Stimulated activated CD8-positive, alpha-beta memory T cell treated with anti-CD3 and anti-CD28 coated beads, Interleukin-15, amount 100 ng/mL, for 24 hours (primary cell): ENCODE data around the gene TCEA2.
A peak's percentile ranks its signal among the peaks of the same experiment; 100 is the strongest.

Source experiments
- DNase-seq: peaks from one replicate; pipeline ENCODE4 v3.0.0-alpha.2; 2020; ENCODE audit warnings: low read depth

The TCEA2 gene

DNA sequence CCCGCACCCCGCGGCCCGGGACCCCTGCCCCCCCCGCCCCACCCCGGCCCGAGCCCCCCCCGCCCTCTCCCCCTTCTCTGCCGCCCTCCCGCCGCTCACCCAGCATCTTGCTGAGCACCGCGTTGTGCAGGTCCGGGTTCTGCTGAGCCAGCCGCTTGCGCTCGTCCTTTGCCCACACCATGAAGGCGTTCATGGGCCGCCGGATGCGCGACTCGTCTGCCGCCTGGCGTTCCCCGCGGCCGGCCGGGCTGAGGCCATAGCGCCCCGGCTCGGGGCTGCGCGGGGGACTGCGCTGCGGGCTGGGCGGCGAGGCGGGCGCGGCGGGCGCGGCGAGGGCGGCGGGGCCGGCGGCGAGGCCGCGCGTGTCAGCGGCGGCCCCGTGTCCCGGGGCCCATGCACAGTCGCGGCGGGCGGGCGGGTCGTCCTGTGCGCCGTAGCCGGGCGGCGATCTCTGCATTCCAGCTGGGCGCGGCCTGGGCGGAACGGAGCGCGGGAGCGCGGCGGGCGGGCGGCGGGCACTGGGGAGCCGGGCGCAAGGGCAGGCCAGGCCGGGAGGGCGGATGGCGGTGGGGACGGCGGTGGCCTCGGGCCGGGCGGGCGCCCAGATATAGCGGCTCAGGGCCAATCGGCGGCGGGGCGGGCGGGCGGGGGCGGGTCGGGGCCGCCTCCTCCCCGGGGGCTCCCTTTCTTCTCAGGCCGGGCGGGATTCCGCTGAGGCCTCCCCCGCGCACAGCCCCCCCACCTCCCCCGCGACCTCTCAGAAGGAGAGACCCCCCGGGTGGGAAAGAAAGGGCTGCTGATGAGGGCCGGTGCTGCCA is 13.7 kb upstream of the TCEA2 start, which contains the start of gene SOX18:
Gene SOX18, minus strand, starts transcription at position 580 of the 818 bp plus-strand sequence. Its CDS starts 123 bp downstream, at position 457.
- DNase-seq = no peak

DNA sequence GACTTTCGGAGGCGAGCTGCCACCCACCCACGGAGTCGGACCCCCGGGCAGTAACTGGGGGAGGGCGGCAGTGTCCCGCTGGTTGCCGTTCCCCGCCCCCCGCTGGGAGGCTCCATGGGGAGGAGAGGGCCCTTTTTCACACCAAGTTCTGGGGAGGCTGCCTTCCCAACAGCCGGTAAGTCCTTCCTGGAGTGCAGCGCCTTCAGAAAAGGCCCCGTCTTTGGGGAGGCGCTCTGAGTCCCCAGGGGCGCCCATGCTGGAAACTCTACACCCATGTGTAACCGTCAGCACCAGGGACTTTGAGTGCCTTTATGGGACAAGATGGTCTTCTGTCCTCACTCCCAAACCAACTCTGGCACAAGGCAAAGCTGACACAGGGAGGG is 13.1 kb upstream of the TCEA2 start:
- no peak for DNase-seq

DNA sequence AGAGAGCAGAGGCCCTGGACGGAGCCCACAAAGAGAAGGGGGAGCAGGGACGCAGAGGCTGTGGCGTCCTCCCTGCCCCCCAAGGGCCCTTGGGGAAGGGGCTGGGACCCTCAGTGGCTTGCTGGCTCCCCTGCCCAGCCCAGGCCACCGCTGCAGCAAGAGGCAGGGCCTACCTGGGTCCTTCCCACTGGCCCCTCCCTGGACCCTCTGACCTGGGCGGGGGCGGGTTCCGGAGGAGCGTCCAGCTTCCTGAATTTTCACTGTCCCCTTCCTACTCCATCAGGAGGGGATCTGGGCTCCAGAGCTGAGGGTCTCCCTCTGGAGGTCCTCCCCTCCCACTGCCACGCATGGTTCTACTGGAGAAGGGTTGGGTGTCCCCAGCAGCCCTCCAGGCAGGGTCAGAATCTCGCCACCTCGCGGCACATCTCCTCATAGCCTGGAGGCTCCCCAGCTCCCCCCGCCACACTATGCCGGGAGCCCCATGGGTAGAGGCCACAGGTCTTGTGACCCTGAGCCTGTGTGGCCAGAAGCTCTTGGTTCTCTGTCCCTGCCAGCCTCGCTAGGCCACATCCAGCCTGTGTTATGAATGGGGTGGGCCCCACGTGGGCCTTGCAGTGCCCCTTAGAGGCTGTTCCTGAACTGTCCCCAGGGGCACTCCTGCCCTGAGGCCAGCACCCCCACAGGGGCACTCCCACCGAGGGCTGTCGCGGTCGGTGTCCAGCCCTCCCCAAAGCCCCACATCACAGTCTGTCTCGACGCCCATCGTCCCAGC is 12.6 kb upstream of the TCEA2 start:
- DNase-seq = no peak

DNA sequence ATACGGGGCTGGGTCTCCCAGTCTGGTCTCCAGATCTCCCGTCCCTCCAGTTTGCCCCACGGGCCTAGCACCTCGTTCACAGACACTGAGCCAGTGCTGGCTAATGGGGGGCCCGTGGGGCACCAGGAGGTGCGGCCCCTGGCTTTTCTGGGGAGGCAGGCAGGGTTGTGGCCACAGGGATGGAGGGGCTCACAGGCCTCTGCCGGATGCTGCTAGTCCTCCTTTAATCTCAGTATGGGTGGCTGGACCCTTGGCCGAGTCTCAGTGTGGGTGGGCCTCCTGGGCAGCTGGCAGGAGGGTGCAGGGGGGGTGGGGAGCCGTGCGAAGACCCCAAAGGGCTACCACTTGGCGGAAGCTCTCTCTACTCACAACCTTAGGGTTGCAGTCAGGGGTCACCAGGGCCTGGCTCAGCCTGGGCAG is 12.0 kb upstream of the TCEA2 start:
- DNase-seq = no peak

GRCh38 chr20:64051561-64052325 is 11.3 kb upstream of the TCEA2 start:
- no peak for DNase-seq

DNA sequence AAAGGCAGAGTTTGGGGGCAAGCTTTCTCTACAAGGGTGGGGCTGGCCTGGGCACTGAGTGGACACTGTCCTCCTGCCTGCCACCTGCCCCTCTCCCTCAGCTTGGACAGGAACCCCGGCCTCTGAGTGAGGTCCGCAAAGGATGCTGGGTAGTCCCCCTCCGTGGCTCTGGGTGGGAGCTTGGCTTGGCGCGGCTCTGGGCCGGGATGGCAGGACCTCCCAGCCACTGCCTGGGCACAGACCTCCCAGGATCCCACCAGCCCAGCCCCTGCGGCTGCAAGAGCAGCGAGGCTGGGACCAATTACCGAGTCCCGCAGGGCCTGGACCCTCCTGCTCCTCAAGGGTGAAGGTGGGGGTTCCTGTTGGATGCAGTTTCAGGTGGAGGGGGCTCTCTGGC is 10.7 kb upstream of the TCEA2 start:
- no peak for DNase-seq

DNA sequence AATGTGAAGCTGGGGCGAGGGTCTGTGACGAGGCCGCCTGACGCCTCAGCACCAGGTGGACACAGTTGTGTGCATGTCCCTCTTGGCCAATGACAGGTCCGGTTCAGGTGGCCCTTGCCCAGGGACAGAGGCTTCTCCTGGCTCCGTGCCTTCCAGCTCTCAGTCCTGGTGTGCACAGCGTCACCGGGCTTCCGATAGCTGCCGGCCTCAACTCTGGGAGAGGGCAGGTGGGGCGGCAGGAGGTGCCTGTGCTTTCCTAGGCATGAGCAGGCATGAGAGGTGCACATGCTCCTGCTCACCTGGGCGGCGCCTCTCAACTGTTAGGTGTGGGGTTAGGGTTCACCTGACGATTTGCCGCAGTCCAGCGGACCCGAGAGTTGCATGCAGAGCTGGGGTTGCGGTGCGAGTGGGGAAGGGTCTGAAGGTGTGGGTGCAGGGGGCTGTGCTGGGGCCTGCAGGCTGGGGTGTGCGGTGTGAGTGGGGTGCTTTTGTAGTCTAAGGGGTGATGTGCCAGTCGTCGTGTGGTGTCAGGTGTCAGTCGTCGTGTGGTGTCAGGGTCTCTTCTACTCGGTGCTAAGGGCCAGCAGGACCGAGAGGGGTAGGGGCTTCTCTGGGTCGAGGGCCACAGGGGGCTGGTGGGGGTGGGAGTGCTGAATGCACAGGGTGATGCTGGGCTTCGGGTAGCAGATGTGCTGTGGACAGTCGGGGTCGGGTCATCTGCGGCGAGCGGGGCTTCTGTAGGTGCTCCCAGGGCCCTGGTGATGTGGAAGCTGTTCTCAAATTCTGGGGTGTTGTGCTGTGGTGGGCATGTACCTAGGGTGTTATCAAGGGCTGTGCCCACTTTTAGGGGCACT is 9.8 kb upstream of the TCEA2 start:
- no peak for DNase-seq

DNA sequence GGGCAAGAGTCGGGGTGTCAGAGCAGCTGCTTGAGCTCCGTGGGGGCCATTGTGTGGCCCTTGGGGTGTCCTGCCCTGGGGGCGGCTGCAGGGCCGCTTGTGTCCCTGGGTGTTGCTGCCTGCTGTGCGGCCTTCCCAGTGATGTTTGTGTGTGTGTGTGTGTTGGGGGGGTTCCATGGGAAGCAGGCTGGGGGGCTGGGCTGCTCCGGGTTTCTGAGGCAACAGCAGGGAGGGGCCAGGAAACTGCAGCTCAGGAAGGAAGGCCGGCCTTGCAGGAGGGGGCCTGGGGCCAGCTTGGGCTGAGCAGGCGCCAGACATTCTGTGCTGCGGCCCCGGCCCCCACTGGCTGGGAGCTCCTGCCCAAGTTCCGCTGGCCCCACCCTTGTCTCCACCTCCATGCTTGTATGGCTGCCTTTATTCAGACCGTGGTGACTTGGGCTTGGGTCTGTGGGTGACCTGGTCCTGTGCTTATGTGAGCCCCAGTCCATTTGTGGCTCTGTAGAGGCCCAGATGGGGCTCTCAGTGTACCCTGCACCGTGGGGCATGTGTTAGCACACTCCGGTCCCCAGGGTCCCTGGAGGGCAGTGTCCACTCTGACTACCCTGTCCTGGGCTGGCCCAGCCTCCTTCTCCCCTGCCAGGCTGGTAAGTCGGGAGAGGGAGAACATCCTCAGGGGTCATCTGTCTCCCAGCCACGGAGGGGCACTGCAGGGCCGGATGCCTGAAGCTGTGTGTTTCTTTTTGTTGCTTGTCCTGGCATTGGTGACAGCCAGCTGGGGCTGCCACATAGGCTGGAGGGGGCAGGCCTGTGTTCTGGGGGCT is 8.9 kb upstream of the TCEA2 start:
- no peak for DNase-seq

GRCh38 chr20:64055396-64055892 is 7.6 kb upstream of the TCEA2 start:
- no peak for DNase-seq

- DNase-seq = no peak
Measured at GRCh38 chr20:64055893-64056638, 6.9 kb upstream of the TCEA2 start.

DNA sequence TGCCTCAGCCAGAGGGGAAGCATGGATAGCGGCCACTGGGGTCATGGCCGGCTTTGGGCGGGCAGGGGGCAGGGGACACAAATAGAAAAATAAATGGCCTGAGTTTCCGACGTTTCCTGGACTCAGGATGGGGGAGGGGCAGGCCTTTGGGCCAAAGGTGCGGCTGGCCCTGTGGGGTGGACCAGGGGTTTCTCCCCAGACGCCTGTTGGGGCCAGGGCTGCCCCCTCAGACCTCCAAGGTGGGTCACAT is 6.4 kb upstream of the TCEA2 start:
- DNase-seq = no peak

- DNase-seq = no peak
Measured at GRCh38 chr20:64056889-64057627, 5.9 kb upstream of the TCEA2 start.

DNA sequence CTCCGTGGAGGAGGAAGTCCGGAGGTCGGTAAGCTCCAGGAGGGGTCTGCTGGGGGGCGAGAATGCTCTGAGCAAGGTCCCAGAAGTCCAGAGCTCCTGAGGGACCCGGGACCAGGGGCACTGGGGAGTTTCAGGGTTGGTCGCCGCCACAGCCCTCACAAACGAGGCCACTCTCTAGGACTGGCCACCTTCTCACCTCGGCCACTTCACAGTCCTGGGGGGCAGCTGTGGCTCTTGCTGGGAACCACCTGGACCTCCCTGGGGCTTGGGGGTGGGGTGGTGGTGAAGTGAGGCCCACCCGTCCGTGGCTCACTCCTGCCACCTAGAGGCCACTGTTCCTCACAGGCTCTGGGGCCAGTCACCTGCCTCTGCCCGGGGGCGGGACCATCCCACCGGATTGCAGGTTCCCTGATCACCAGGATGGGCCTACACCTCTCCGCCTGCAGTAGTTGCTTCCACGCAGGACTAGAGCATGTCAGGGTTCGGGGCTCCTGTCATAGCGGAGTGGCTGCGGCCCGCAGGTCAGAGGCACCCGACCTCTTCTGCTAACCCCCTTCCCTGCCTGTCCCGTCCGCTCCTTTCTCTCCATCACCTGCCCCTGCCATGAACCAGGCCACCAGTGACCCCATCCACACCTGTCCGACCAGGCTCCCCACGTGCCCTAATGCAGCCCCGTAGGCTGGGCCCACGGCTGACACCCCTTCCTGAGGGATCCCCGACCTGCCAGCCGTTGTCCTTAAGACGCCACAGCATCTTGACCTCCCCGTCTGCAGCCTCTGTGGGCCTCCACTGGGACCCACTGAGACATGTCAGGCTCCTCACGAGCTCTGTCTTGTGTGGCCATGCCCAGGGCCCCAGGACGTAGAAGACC is 5.1 kb upstream of the TCEA2 start:
- peak; percentile 67 for DNase-seq

- DNase-seq = no peak
Measured at GRCh38 chr20:64058536-64058935, 4.5 kb upstream of the TCEA2 start.

DNA sequence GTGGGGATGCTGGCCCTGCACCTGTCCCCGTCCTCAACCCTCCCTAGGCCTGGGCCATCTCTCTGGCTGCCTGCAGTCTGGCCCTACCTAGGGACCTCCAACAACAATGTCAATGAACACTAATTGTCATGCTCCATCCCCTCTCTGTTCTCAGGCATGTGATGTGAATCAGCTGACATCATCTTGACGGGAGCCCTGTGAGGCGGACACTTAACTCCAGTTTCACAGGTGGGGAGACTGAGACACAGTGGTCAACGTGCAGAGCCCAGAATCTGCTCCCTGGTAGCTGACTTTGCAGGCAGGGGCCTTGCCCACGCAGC is 762 bp upstream of the TCEA2 start:
- no peak for DNase-seq

DNA sequence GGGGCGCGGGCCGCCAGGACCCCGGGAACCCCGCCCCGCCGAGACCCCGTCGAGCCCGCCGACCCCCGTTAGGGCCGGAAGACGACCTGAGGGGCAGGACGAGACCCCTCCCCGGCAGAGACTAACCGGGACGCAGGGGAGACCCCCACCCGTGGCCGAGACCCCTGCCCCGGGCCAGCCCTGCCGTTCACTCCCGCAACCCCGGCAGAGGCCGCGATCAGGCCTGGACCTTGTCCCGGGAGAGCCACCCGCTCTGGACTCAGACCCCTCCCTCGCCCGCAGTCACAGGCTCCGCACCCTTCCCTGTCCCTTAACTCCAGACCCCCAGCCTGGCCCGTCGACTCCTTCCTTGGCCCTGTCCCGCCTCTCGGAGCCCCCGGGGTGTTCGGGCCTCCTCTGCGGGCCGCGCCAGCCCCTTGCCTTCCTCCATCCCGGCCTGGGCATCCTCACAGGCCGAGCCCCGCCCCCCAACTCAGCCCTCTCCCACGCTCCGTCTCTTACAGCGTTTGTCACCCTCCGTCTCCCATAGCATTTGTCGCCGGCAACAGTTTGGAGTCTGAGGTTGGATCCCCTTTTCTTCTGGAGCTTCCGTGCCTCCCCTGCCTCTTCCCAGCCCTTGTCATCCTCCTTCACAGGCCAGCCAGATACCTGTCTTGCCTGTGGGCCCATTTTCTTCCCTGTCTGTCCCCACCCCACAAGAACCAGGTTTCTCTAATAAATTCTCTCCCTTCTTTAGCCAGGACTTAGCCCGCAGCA is 569 bp downstream of the TCEA2 start:
- no peak for DNase-seq

DNA sequence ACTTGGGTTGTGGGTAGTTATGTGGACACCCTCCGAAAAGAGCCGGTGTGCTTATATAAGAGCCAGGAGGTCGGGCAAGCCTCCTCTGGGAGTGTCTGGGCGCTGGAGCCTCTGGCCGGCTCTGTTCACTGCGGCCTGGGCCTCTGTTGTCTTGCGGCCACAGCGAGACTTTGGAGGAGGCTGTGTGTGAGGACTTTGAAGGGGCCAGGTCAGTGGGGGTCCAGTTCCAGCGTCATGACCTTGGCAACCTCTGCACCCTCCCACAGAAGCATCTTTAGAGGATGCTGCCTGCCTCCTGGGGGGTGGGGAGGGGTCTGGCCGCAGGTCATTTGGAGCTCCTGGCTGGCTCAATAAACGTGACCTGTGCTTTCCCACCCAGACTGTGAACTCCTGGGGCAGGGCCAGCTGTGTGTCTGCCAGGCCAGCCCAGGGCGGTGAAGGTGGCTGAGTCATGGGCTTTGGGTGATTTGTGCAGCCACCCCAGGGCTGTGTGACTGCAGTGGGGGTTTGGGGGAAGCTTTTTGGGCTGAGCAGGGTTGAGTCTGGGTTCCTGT is 1.2 kb downstream of the TCEA2 start:
- no peak for DNase-seq
